HepG2 (cell line): Measurements from ENCODE around the gene HEY2. TPM values are rescaled to one million over a fixed set of nuclear protein-coding genes. Genes with fewer than 3 reads are reported as not detected.
A peak's percentile ranks its signal among the peaks of the same experiment; 100 is the strongest.

Experiments
- BRF2 ChIP-seq: sonication (generic); formaldehyde crosslinking; IDR thresholded peaks from 2 replicates; pipeline ENCODE4 v1.8.1; 2022; ENCODE audit warnings: mild to moderate bottlenecking, missing genetic modification reagents
- HINFP ChIP-seq: sonication (generic); formaldehyde crosslinking; IDR thresholded peaks from 2 replicates; pipeline ENCODE4 v1.4.0; 2020; ENCODE audit warnings: low read depth, mild to moderate bottlenecking, missing genetic modification reagents
- MAFF ChIP-seq: IDR thresholded peaks from 2 replicates; pipeline ENCODE4 v1.6.1; 2011; ENCODE audit warnings: low read depth, low read length, improper control_type of control experiment
- MEIS1 ChIP-seq: sonication (generic); formaldehyde crosslinking; IDR thresholded peaks from 2 replicates; pipeline ENCODE4 v1.9.0; 2021; ENCODE audit warnings: mild to moderate bottlenecking, missing genetic modification reagents, moderate library complexity, borderline replicate concordance
- MXD3 ChIP-seq: IDR thresholded peaks from 2 replicates; pipeline ENCODE4 v1.6.1; 2016; ENCODE audit warnings: mild to moderate bottlenecking, missing biosample characterization, missing genetic modification reagents
- NCOR1 ChIP-seq: fragments of 200-600 bp; sonication (generic); IDR thresholded peaks from 2 replicates; pipeline ENCODE4 v1.7.0; 2017; ENCODE audit warnings: antibody characterized with exemption, low read length, borderline replicate concordance
- NFYB ChIP-seq: sonication (generic); formaldehyde crosslinking; IDR thresholded peaks from 2 replicates; pipeline ENCODE4 v1.4.0; 2020; ENCODE audit warnings: missing genetic modification reagents
- NR2F2 ChIP-seq: IDR thresholded peaks from 2 replicates; pipeline ENCODE4 v1.6.1; 2012; ENCODE audit warnings: low read depth, inconsistent platforms, borderline replicate concordance
- SRSF1 ChIP-seq: fragments of 200-400 bp; formaldehyde crosslinking; optimal IDR thresholded peaks from 2 replicates; pipeline ENCODE3; 2017; ENCODE audit warnings: mild to moderate bottlenecking, low read depth, low read length, moderate library complexity
- STAG1 ChIP-seq: sonication (generic); formaldehyde crosslinking; IDR thresholded peaks from 2 replicates; pipeline ENCODE4 v1.4.0; 2020; ENCODE audit warnings: missing genetic modification reagents
- TEF ChIP-seq: sonication (generic); formaldehyde crosslinking; IDR thresholded peaks from 2 replicates; pipeline ENCODE4 v1.5.0; 2020; ENCODE audit warnings: missing genetic modification reagents
- THAP7 ChIP-seq: sonication (generic); formaldehyde crosslinking; IDR thresholded peaks from 2 replicates; pipeline ENCODE4 v1.8.1; 2023; ENCODE audit warnings: mild to moderate bottlenecking, missing genetic modification reagents
- ZBTB2 ChIP-seq: sonication (generic); formaldehyde crosslinking; IDR thresholded peaks from 2 replicates; pipeline ENCODE4 v1.8.0; 2022; ENCODE audit warnings: low read depth, missing genetic modification reagents
- ZBTB8A ChIP-seq: sonication (generic); formaldehyde crosslinking; IDR thresholded peaks from 2 replicates; pipeline ENCODE4 v1.4.0; 2020; ENCODE audit warnings: mild to moderate bottlenecking, low read depth, missing genetic modification reagents, borderline replicate concordance
- ZKSCAN5 ChIP-seq: sonication (generic); formaldehyde crosslinking; IDR thresholded peaks from 2 replicates; pipeline ENCODE4 v1.5.1; 2020; ENCODE audit warnings: mild to moderate bottlenecking, missing genetic modification reagents
- ZMYM2 ChIP-seq: sonication (generic); formaldehyde crosslinking; IDR thresholded peaks from 2 replicates; pipeline ENCODE4 v1.8.0; 2022; ENCODE audit warnings: mild to moderate bottlenecking, missing genetic modification reagents
- ZNF543 ChIP-seq: sonication (generic); formaldehyde crosslinking; IDR thresholded peaks from 2 replicates; pipeline ENCODE4 v1.4.0; 2020; ENCODE audit warnings: mild to moderate bottlenecking, missing genetic modification reagents
- ZNF549 ChIP-seq: sonication (generic); formaldehyde crosslinking; IDR thresholded peaks from 2 replicates; pipeline ENCODE4 v1.5.0; 2020; ENCODE audit warnings: missing genetic modification reagents
- ZNF564 ChIP-seq: sonication (generic); formaldehyde crosslinking; IDR thresholded peaks from 2 replicates; pipeline ENCODE4 v1.8.1; 2023; ENCODE audit warnings: mild to moderate bottlenecking, missing genetic modification reagents
- ZSCAN5A ChIP-seq: sonication (generic); formaldehyde crosslinking; IDR thresholded peaks from 2 replicates; pipeline ENCODE4 v1.8.0; 2022; ENCODE audit warnings: mild to moderate bottlenecking, missing genetic modification reagents, borderline replicate concordance
- polyA plus RNA-seq, 8 experiments: library from polyadenylated mRNA; depleted of rRNA in 3 of 8; stranded (reverse) in 7 of 8; unstranded in 1 of 8; fragments of >200 nt; fragmentation: Illumina TruSeq in 4 of 8; extraction: Trizol in 4 of 8; gene quantifications; 2 replicates each; pipeline versions ENCODE4 v1.2.1 to v1.2.3, GENCODE V29; 2011 to 2016; ENCODE audit warnings: low read depth in 4 of 8, missing spikeins in 1 of 8, mixed read lengths in 1 of 8; ENCODE audit not compliant: insufficient read depth in 1 of 8
- total RNA-seq, 5 experiments: library from RNA; depleted of rRNA; stranded (reverse); fragments of >200 nt; fragmentation: Illumina TruSeq; extraction: Trizol; gene quantifications; 2 replicates each; pipeline ENCODE4 v1.2.3, GENCODE V29; 2016; ENCODE audit warnings: low read depth in 1 of 5

HEY2 gene
- total and polyA plus RNA-seq, 2 of the 13 experiments (the other 11 are each of a cell fraction or from before 2014, with no cell fraction given): 0.04 TPM

- no peak for TF ChIP-seq ZKSCAN5 (CRISPR knock-in tag)
- TF ChIP-seq ZNF543 (CRISPR knock-in tag): no peak
- TF ChIP-seq MAFF: no peak
- TF ChIP-seq THAP7 (CRISPR knock-in tag): no peak
- TF ChIP-seq ZSCAN5A (CRISPR knock-in tag): peak; percentile 90; the same call in 1 of the 2 replicates
- TF ChIP-seq BRF2: peak; percentile 75; the same call in 1 of the 2 replicates
- peak; percentile 82; the same call in 1 of the 2 replicates for TF ChIP-seq NCOR1
- TF ChIP-seq ZNF549 (CRISPR knock-in tag): no peak
- TF ChIP-seq HINFP (CRISPR knock-in tag): peak; percentile 33; the same call in 1 of the 2 replicates
- TF ChIP-seq STAG1: no peak
- TF ChIP-seq NFYB (CRISPR knock-in tag): 0 out of 2 replicates have a peak, but pooled peaks have one; percentile 20
- 0 out of 2 replicates have a peak, but pooled peaks have one; percentile 7 for TF ChIP-seq MXD3 (CRISPR knock-in tag)
- TF ChIP-seq MEIS1 (CRISPR knock-in tag): no peak
- no peak for TF ChIP-seq ZBTB2 (CRISPR knock-in tag)
- peak; percentile 29; the same call in 1 of the 2 replicates for TF ChIP-seq TEF (CRISPR knock-in tag)
- peak; percentile 63; the same call in 1 of the 2 replicates for TF ChIP-seq NR2F2
- no peak for TF ChIP-seq ZMYM2 (CRISPR knock-in tag)
- TF ChIP-seq SRSF1: no peak
- TF ChIP-seq ZBTB8A (CRISPR knock-in tag): no peak
- TF ChIP-seq ZNF564: no peak
Measured at GRCh38 chr6:125779924-125780539, 30.6 kb downstream of the HEY2 start (continued).
